Subcutaneous abdominal adipose tissue (tissue), 5 donors: Measurements from ENCODE around the gene CHST8.
A peak's percentile ranks its signal among the peaks of the same experiment; 100 is the strongest.

ENCODE experiments used
- H3K27ac ChIP-seq: one replicate; pipeline ENCODE4 v1.7.0; 2013; ENCODE audit warnings: low read depth, mild to moderate bottlenecking, inconsistent platforms, low read length, moderate library complexity
- H3K27me3 ChIP-seq, 5 donors: one replicate each; pipeline ENCODE4 v1.7.0; 2013; ENCODE audit warnings: low read length in 5 of 5, inconsistent platforms in 1 of 5; ENCODE audit not compliant: control insufficient read depth in 5 of 5, insufficient read depth in 4 of 5
- H3K36me3 ChIP-seq, 5 donors: one replicate each; pipeline ENCODE4 v1.7.0; 2013; ENCODE audit warnings: low read length in 5 of 5; ENCODE audit not compliant: control insufficient read depth in 5 of 5, insufficient read depth in 5 of 5
- H3K4me1 ChIP-seq, 5 donors: one replicate each; pipeline ENCODE4 v1.7.0; 2013; ENCODE audit warnings: low read length in 5 of 5, mild to moderate bottlenecking in 3 of 5, moderate library complexity in 1 of 5; ENCODE audit not compliant: control insufficient read depth in 5 of 5, insufficient read depth in 5 of 5
- H3K4me3 ChIP-seq, 5 donors: one replicate each; pipeline ENCODE4 v1.7.0; 2013; ENCODE audit warnings: low read length in 5 of 5, low read depth in 1 of 5
- H3K9ac ChIP-seq, 5 donors: one replicate each; pipeline ENCODE4 v1.7.0; 2013; ENCODE audit warnings: low read length in 5 of 5, mild to moderate bottlenecking in 4 of 5, moderate library complexity in 3 of 5
- H3K9me3 ChIP-seq, 5 donors: one replicate each; pipeline ENCODE4 v1.7.0; 2013; ENCODE audit warnings: low read length in 5 of 5; ENCODE audit not compliant: control insufficient read depth in 5 of 5
- donor health status: healthy.
- donor health status: healthy.
- donor health status: healthy.
- donor health status: healthy.
- donor health status: healthy.

The CHST8 gene

DNA sequence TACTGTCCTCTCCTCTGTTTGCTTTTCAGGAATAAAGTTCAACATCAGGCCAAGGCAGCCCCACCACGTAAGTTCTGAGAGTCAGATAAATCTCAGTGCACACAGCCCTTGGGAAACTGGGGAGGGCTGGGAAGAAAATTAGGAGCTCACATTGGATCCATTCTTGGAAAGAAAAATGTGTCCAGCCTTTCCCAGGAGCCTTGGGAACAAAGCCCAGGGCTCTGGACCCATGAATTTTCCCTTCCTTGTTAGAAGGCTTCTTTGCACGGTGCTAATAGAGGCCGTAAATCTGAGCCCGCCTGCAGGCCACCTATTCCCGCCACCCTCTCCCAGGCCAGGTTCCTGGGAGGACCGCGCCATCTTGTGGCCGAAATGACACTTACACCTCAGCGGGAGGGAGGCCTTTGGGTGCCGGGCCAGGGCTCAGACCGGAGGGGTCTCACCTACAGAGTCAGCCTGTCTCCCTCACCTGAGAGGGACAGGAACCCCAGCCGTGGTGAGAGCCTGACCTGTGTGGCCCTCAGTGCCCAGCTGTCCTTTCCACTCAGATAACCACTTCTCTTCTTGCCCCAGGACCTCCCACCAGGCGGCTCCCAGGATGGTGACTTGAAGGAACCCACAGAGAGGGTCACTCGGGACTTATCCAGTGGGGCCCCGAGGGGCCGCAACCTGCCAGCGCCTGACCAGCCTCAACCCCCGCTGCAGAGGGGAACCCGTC is 149.8 kb downstream of the CHST8 start:
- Histone ChIP-seq H3K27me3 (peaks cover 6 to 28% (median 23%) of the 10 kb centered on the region in 5 donors), H3K27ac (no peak overlapping the region), H3K9ac (no peak overlapping the region), H3K4me3 (no peak overlapping the region), H3K4me1 (peaks cover 0 to 9% (median 8%) of the 10 kb centered on the region in 5 donors), H3K36me3 (no peaks in the 10 kb centered on the region), H3K9me3 (no peaks in the 10 kb centered on the region)

- Histone ChIP-seq H3K9me3 (no peaks in the 10 kb centered on the region), H3K4me3 (no peak overlapping the region), H3K36me3 (no peaks in the 10 kb centered on the region), H3K4me1 (peaks cover 0 to 10% (median 9%) of the 10 kb centered on the region in 5 donors), H3K27me3 (peaks cover 6 to 28% (median 23%) of the 10 kb centered on the region in 5 donors), H3K27ac (no peak overlapping the region), H3K9ac (no peak overlapping the region)
Observed at GRCh38 chr19:33772102-33772857, 150.5 kb downstream of the CHST8 start.

GRCh38 chr19:33772858-33773180 is 151.1 kb downstream of the CHST8 start:
- Histone ChIP-seq H3K4me1 (peaks cover 0 to 15% (median 11%) of the 10 kb centered on the region in 5 donors), H3K9ac (no peak overlapping the region), H3K36me3 (no peaks in the 10 kb centered on the region), H3K9me3 (no peaks in the 10 kb centered on the region), H3K27ac (no peak overlapping the region), H3K27me3 (peaks cover 8 to 24% (median 17%) of the 10 kb centered on the region in 5 donors), H3K4me3 (no peak overlapping the region)

DNA sequence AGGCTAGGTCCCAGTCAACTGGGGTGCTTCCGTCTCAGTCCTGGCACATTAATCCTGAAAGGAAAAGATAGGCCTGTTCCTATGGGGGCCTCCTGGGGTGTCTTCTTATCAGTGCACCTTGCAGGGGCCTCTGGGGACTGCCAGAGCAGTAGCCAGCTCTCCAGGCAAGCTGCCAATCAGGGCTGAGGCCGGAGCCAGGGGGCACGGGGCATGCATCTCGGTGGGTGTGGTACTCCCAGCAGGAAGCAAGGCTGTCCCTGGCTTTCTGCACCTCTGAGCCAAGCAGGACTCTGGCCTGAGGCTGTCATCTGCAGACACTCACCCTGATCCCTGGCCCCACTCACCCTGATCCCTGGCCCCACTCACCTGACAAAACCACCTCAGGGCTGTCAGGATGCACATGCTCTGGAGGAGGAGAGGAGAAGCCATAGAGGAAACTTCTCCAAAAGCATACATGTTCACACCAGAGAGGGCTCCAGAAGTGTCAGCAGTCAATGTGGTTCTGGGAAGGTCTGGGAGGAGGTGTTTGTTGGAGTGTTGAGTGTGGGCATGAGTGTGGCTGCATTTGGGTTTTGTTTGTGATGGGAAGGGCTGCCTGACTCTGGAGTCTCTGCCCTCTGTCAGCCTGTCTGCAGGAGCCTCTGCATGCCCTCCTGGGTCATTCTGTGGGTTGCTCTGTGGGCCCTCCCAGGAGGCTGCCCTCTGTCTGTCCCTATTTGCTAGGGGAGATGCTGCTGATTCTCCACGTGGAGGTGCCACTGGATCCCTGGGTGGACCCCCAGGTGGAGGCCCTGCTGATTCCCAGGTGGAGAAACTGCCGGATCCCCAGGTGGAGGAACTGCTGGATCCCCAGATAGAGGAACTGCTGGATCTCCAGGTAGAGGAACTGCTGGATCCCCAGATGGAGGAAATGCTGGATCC is 152.2 kb downstream of the CHST8 start:
- Histone ChIP-seq H3K4me1 (peaks cover 0 to 19% (median 13%) of the 10 kb centered on the region in 5 donors), H3K9me3 (no peaks in the 10 kb centered on the region), H3K9ac (no peak overlapping the region), H3K27ac (no peak overlapping the region), H3K4me3 (no peak overlapping the region), H3K27me3 (peaks cover 16 to 29% (median 22%) of the 10 kb centered on the region in 5 donors), H3K36me3 (no peaks in the 10 kb centered on the region)

DNA sequence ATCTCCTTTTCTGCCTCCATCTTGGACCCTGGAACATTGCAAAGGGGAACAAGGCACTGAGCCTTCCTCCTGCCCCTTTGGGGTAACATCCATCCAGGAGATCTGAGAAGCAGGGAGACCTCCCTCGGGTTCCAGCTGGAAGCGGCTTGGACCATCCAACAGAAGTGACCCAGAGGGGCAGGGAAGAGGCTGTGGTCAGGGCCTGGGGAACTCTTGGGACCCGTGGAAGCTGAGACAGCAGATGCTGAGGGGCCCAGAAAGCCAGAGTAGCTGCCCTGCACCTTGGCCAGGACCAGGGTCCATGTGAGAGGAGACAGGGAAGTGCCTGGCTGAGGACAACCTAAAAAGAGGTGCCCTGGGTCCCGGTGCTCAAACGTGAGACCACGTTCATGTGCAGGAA is 153.0 kb downstream of the CHST8 start:
- Histone ChIP-seq H3K27ac (no peak overlapping the region), H3K27me3 (peaks cover 20 to 32% (median 26%) of the 10 kb centered on the region in 5 donors), H3K9ac (no peak overlapping the region), H3K4me1 (peaks cover 0 to 16% (median 8%) of the 10 kb centered on the region in 5 donors), H3K36me3 (no peaks in the 10 kb centered on the region), H3K4me3 (no peak overlapping the region), H3K9me3 (no peaks in the 10 kb centered on the region)

GRCh38 chr19:33775731-33776487 is 154.2 kb downstream of the CHST8 start:
- Histone ChIP-seq H3K4me1 (peaks cover 0 to 25% (median 17%) of the 10 kb centered on the region in 5 donors), H3K9me3 (no peaks in the 10 kb centered on the region), H3K27ac (no peak overlapping the region), H3K9ac (no peak overlapping the region), H3K36me3 (no peaks in the 10 kb centered on the region), H3K4me3 (no peak overlapping the region), H3K27me3 (peaks cover 27 to 40% (median 28%) of the 10 kb centered on the region in 5 donors)

DNA sequence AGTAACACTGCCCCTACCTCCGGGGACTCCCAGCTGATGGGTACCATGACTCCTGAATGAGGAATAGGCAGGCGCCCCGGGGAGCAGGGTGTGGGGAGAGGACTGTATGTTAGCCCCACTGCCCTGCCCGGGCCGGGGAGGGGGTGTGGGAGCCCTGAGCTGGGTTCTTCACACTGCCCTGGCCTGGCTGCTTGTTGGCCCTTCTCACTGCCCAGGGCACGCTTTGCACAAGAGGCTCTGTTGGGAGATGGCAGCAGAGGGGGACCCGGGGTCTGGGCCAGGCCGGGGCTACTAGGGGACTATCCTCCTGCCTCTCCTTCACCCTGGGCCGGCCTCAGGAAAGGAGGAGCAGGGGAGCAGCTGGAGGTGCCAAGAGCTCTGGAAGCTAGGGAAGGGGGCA is 155.6 kb downstream of the CHST8 start:
- Histone ChIP-seq H3K36me3 (no peaks in the 10 kb centered on the region), H3K4me1 (peaks cover 0 to 25% (median 20%) of the 10 kb centered on the region in 5 donors), H3K9ac (no peak overlapping the region), H3K27me3 (peaks cover 27 to 49% (median 30%) of the 10 kb centered on the region in 5 donors), H3K9me3 (no peaks in the 10 kb centered on the region), H3K27ac (no peak overlapping the region), H3K4me3 (no peak overlapping the region)

DNA sequence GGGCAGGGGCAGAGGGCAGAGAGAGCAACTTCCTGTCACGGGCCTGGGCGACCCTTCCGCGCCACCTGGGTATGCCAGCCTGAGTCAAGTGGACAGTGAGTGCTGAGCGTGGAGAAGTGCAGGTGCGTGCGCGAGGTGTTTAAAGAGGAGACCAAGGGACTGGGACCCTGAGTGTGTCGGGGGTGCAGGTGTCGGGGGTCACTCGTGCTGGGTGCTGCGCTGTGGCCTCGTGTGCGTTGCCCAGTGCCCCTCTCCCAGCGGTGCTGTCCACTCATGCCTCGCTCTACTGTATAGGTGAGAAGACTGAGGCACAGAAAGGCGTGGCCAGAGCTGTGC is 156.0 kb downstream of the CHST8 start:
- Histone ChIP-seq H3K4me3 (no peak overlapping the region), H3K27me3 (peaks cover 27 to 49% (median 30%) of the 10 kb centered on the region in 5 donors), H3K4me1 (peaks cover 0 to 25% (median 20%) of the 10 kb centered on the region in 5 donors)

DNA sequence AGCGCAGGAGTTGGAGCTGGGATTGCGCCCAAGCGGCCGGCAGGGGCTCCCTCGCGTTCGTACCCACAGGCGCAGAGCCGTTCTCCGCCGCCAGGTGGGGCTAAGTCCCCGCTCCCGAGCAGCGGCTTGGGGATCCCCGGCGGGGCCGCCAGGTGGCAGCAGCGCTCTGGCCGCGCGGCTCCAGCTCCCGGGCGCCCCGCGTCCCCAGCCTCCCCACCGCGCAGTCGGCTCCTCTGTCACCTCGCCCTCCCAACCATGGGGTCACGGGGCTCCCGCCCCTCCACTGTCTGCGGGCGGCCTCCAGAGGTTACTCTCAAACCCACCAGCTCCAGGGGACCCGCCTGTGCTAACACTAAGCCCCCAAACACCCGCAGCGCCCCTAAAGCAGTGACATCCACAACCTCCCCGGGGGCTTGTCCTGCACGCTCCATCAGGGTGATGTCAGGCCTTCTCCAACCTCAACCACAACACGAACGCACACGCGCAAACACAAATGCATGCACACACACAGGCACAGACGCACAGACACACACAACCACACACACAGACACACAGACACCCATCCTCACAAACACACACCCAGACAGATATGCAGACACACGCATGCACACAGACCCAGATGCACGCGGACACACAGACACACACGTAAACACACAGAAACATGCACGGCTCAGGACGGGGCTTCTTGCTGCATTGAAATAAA is 156.5 kb downstream of the CHST8 start:
- Histone ChIP-seq H3K4me1 (peaks cover 0 to 25% (median 20%) of the 10 kb centered on the region in 5 donors), H3K27ac (no peak overlapping the region), H3K4me3 (peak overlapping the region in 4 of 5 donors; percentile 10 to 29 (median 21)), H3K36me3 (no peaks in the 10 kb centered on the region), H3K27me3 (peaks cover 27 to 47% (median 30%) of the 10 kb centered on the region in 5 donors), H3K9ac (no peak overlapping the region), H3K9me3 (no peaks in the 10 kb centered on the region)

More for the DNA sequence above, 156.0 kb downstream of the CHST8 start:
- Histone ChIP-seq H3K36me3 (no peaks in the 10 kb centered on the region), H3K9ac (no peak overlapping the region), H3K9me3 (no peaks in the 10 kb centered on the region), H3K27ac (no peak overlapping the region)
